Endothelial cell (in vitro differentiated cells): ENCODE results near the gene ZNF345. TPM values are rescaled to one million over a fixed set of nuclear protein-coding genes. Genes with fewer than 3 reads are reported as not detected.

Source experiments
- DNase-seq: peaks from one replicate; pipeline ENCODE4 v3.0.0; 2021; ENCODE audit warnings: low spot score
- H3K27ac Mint-ChIP-seq: one replicate; pipeline ENCODE4 v1.8.0; 2021; ENCODE audit warnings: mixed read lengths, inconsistent platforms; ENCODE audit not compliant: unreplicated experiment
- H3K27me3 Mint-ChIP-seq: one replicate; pipeline ENCODE4 v1.8.0; 2021; ENCODE audit warnings: mild to moderate bottlenecking, moderate library complexity, mixed read lengths, inconsistent platforms; ENCODE audit not compliant: unreplicated experiment
- H3K36me3 Mint-ChIP-seq: one replicate; pipeline ENCODE4 v1.8.0; 2021; ENCODE audit warnings: mild to moderate bottlenecking, low read depth, mixed read lengths, inconsistent platforms; ENCODE audit not compliant: unreplicated experiment
- H3K4me1 Mint-ChIP-seq: one replicate; pipeline ENCODE4 v1.8.0; 2021; ENCODE audit warnings: mild to moderate bottlenecking, mixed read lengths, inconsistent platforms; ENCODE audit not compliant: unreplicated experiment
- H3K4me3 Mint-ChIP-seq: one replicate; pipeline ENCODE4 v1.8.0; 2021; ENCODE audit warnings: mild to moderate bottlenecking, mixed read lengths, inconsistent platforms; ENCODE audit not compliant: unreplicated experiment
- H3K9me3 Mint-ChIP-seq: one replicate; pipeline ENCODE4 v1.8.0; 2021; ENCODE audit warnings: mixed read lengths, inconsistent platforms; ENCODE audit not compliant: unreplicated experiment
- long read RNA-seq: library from polyadenylated mRNA; unstranded; transcript quantifications from one replicate; pipeline ENCODE4 v2.0.0, GENCODE V29; 2020; ENCODE audit not compliant: unreplicated experiment
- total RNA-seq: library from RNA; stranded (reverse); fragmentation: NEBNext Ultra II Directional; extraction: Animal tissue kit (Norgen Biotek cat#: 25700); gene quantifications from one replicate; pipeline ENCODE4 v1.2.1, GENCODE V29; 2021; ENCODE audit not compliant: unreplicated experiment
- TF ChIP-seq, protein P1 (sequence below): fragments of 200-600 bp; sonication (generic); IDR thresholded peaks from one replicate; pipeline ENCODE4 v1.5.0; 2021; ENCODE audit warnings: antibody characterized with exemption; ENCODE audit not compliant: unreplicated experiment

Gene ZNF345
- 9.6 TPM for total RNA-seq
- long read RNA-seq, partial matches to known transcripts = 0 of 1 reads
- long read RNA-seq, other reads (novel, unspliced or antisense) = 1 of 1 reads

DNA sequence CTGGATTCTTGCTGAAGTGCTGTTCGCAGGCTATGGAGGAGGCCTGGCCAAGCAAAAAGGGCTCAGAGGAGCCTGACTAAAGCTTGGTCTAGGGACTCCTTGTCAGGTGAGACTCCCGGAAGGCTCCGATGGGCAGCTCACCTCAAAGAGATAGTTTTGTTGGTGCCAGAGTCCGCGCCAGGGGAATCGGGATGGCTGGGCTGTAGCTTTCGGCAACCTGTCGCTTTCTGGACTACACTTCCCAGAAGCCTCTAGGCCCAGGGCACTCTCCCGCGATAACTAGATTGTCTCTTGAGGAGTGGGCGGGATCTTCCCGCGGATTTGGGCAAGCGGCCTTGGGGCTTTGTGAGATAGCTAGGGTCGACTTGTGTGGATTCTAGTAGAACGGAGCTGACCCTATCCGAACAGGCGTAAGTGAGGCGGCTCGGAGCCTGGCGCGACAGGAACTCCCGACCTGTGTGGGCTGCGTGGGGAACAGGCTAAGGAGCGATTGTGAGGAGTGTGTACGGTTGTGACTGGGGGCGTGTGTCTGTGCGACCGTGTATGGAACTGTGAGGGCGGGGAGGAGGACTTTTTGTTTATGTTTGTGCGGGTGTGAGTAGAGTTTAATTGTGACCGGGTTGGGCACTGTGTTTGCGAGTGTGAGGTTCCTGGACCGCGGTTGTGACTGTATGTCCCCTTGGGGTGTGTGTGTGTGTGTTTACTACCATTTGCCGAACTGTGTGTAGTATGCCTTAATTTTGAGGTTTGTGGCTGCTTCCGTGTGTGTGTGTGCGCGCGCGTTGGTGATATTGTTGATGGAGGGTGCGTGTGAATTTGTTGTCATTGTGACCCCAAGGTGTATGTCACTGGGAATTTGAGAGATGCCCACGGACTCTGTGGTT is at the start of gene ZNF345:
TSS of gene ZNF345 (plus strand) at position 318 of the 884 bp plus-strand sequence. CDS start 25,955 bp downstream, outside the sequence.
- Mint-ChIP-seq H3K9me3 (peaks cover 14% of the 10 kb centered on the region), H3K27me3 (no peaks in the 10 kb centered on the region), H3K27ac (no peak within 1 kb of the TSS)

DNA sequence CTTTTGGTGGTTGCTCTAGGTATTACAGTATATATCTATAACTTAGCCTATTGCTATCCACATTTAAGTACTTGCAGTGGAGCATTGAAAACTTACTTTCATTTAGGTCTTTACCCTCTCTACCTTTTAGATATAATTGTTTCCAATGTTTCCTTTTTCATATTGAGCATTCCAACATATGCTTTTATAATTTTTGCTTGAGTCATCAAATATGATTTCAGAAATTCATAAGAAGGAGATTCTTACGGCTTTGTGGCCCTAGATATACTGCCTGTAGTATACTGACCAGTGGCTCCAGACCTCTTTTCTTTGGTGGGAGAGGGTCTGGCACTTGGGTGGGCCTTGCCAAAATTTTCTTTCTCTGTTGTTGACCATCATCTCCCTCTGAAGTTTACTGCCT is 45.3 kb upstream of the ZNF345 start:
- Mint-ChIP-seq H3K27me3 (peaks cover 4% of the 10 kb centered on the region), H3K27ac (no peak overlapping the region), H3K9me3 (peaks cover 20% of the 10 kb centered on the region), H3K36me3 (peaks cover 53% of the 10 kb centered on the region), H3K4me3 (no peak overlapping the region), H3K4me1 (no peaks in the 10 kb centered on the region)
- no peak for DNase-seq
- TF ChIP-seq, protein P1, sequence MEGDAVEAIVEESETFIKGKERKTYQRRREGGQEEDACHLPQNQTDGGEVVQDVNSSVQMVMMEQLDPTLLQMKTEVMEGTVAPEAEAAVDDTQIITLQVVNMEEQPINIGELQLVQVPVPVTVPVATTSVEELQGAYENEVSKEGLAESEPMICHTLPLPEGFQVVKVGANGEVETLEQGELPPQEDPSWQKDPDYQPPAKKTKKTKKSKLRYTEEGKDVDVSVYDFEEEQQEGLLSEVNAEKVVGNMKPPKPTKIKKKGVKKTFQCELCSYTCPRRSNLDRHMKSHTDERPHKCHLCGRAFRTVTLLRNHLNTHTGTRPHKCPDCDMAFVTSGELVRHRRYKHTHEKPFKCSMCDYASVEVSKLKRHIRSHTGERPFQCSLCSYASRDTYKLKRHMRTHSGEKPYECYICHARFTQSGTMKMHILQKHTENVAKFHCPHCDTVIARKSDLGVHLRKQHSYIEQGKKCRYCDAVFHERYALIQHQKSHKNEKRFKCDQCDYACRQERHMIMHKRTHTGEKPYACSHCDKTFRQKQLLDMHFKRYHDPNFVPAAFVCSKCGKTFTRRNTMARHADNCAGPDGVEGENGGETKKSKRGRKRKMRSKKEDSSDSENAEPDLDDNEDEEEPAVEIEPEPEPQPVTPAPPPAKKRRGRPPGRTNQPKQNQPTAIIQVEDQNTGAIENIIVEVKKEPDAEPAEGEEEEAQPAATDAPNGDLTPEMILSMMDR = no peak

More for the DNA sequence above, at the start of gene ZNF345:
- Mint-ChIP-seq H3K36me3 (peaks cover 41% of the 10 kb centered on the region), H3K4me1 (peaks cover 6% of the 10 kb centered on the region), H3K4me3 (no peak within 1 kb of the TSS)
- DNase-seq = peak; percentile 83
- TF ChIP-seq, protein P1 = no peak

DNA sequence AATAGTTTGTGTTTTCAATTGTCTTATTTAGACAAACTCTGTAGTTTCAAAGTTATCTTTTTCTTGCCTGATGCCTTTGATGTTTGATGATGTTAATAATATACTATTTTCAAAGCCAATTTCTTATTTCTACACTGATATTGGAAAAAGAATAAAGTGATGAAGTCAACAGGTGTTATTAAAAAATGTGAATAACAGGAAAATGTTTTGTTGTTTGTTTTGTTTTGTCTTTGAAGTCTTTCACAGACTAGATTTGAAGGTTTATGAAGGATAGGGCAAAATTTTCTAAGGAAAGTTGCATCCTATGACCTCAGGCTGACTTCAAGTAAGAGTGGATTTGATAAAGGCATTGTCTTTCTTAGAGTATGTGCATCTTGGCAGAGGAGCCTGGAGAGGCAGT is 43.6 kb upstream of the ZNF345 start:
- peaks cover 58% of the 10 kb centered on the region for H3K36me3 Mint-ChIP-seq
- H3K27ac Mint-ChIP-seq = no peak overlapping the region
- H3K4me1 Mint-ChIP-seq = no peaks in the 10 kb centered on the region
- DNase-seq = no peak
- peaks cover 27% of the 10 kb centered on the region for H3K9me3 Mint-ChIP-seq
- TF ChIP-seq, protein P1 = no peak
- H3K27me3 Mint-ChIP-seq = peaks cover 3% of the 10 kb centered on the region
- H3K4me3 Mint-ChIP-seq = peak overlapping the region; percentile 10

DNA sequence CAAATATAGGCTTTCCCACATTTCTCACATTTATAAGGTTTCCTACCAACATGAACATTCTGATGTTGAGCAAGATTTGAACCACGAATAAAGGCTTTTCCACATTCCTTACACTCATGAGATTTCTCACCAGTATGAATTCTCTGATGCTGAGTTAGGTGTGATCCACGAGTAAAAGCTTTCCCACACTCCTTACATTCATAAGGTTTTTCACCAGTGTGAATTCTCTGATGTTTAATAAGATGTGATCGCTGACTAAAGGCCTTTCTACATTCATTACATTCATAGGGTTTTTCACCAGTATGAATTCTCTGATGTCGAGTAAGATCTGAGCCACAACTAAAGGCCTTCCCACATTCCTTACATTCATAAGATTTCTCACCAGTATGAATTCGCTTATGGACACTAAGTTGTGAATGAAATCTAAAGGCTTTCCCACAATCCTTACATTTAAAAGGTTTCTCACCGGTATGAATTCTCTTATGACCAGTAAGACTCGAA is 31.5 kb upstream of the ZNF345 start:
- Mint-ChIP-seq H3K27ac (no peak overlapping the region), H3K27me3 (no peaks in the 10 kb centered on the region), H3K36me3 (peaks cover 83% of the 10 kb centered on the region), H3K9me3 (peaks cover 50% of the 10 kb centered on the region), H3K4me1 (no peaks in the 10 kb centered on the region), H3K4me3 (peak overlapping the region; percentile 81)
- no peak for DNase-seq
- TF ChIP-seq, protein P1 = no peak

DNA sequence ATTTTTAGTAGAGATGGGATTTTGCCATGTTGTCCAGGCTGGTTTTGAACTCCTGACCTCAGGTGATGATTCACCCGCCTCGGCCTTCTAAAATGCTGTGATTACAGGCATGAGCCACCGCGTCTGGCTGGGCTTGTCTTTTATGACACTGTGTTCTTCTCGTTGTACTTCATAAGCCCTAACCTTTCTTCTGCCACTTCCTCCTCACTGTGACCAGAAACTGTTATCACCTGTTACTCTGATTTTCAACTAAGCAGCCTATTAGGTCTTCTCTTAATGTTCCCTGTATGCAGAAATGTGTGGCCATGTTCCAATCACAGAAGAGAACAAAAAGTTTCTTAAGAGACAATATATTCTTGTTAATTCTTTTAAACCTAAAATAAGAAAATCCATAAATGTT is 28.9 kb upstream of the ZNF345 start:
- peaks cover 90% of the 10 kb centered on the region for H3K36me3 Mint-ChIP-seq
- H3K9me3 Mint-ChIP-seq = peaks cover 65% of the 10 kb centered on the region
- no peaks in the 10 kb centered on the region for H3K27me3 Mint-ChIP-seq
- no peak for DNase-seq
- H3K4me1 Mint-ChIP-seq = no peaks in the 10 kb centered on the region
- TF ChIP-seq, protein P1 = no peak
- H3K4me3 Mint-ChIP-seq = peak overlapping the region; percentile 72
- no peak overlapping the region for H3K27ac Mint-ChIP-seq
